Measurements from ENCODE around the gene SLC23A2. TPM values are rescaled to one million over a fixed set of nuclear protein-coding genes. Genes with fewer than 3 reads are reported as not detected.
"Not testable (repeated sequence)": the region's sequence is repeated elsewhere in the genome, so short reads cannot be mapped to it uniquely, and the experiment has no call there.

SLC23A2 gene
- total RNA-seq, 1 experiment from 2014 or later: 12.6 TPM

GRCh38 chr20:4936392-4936850, 64.9 kb downstream of the SLC23A2 start:
- no peak for DNase-seq (ENCODE audit: low spot score)

- no peak for DNase-seq (ENCODE audit: low spot score)
These were observed 69.2 kb downstream of the SLC23A2 start for GRCh38 chr20:4932061-4932460.

- DNase-seq (ENCODE audit: low spot score): no peak
These were observed 71.5 kb downstream of the SLC23A2 start for GRCh38 chr20:4929686-4930397.

GRCh38 chr20:4926531-4927156, 74.7 kb downstream of the SLC23A2 start:
- no peak for DNase-seq (ENCODE audit: low spot score)

GRCh38 chr20:4925842-4926530, 75.3 kb downstream of the SLC23A2 start:
- no peak for DNase-seq (ENCODE audit: low spot score)

GRCh38 chr20:4924446-4924845, 76.9 kb downstream of the SLC23A2 start:
- no peak for DNase-seq (ENCODE audit: low spot score)

GRCh38 chr20:4924032-4924431, 77.3 kb downstream of the SLC23A2 start:
- DNase-seq (ENCODE audit: low spot score): no peak

- no peak for DNase-seq (ENCODE audit: low spot score)
These were observed 79.1 kb downstream of the SLC23A2 start for GRCh38 chr20:4922186-4922585.

- DNase-seq (ENCODE audit: low spot score): not testable (repeated sequence)
These were observed 80.0 kb downstream of the SLC23A2 start for GRCh38 chr20:4921271-4921670.

- DNase-seq (ENCODE audit: low spot score): no peak
These were observed 80.7 kb downstream of the SLC23A2 start for GRCh38 chr20:4920655-4921054.

- no peak for DNase-seq (ENCODE audit: low spot score)
These were observed 81.2 kb downstream of the SLC23A2 start for GRCh38 chr20:4920131-4920530.

GRCh38 chr20:4919047-4919704, 82.1 kb downstream of the SLC23A2 start:
- no peak for DNase-seq (ENCODE audit: low spot score)

- DNase-seq (ENCODE audit: low spot score): no peak
These were observed 82.8 kb downstream of the SLC23A2 start for GRCh38 chr20:4918473-4918872.

- peak; percentile 46 for DNase-seq (ENCODE audit: low spot score)
These were observed 84.1 kb downstream of the SLC23A2 start for GRCh38 chr20:4916971-4917881.

GRCh38 chr20:4913147-4913546, 88.2 kb downstream of the SLC23A2 start:
- no peak for DNase-seq (ENCODE audit: low spot score)

GRCh38 chr20:4912380-4913142, 88.7 kb downstream of the SLC23A2 start:
- no peak for DNase-seq (ENCODE audit: low spot score)

- DNase-seq (ENCODE audit: low spot score): no peak
These were observed 90.4 kb downstream of the SLC23A2 start for GRCh38 chr20:4910951-4911350.

GRCh38 chr20:4905613-4906012, 95.7 kb downstream of the SLC23A2 start:
- DNase-seq (ENCODE audit: low spot score): no peak

GRCh38 chr20:4905195-4905594, 96.1 kb downstream of the SLC23A2 start:
- no peak for DNase-seq (ENCODE audit: low spot score)

- DNase-seq (ENCODE audit: low spot score): no peak
These were observed 97.0 kb downstream of the SLC23A2 start for GRCh38 chr20:4904127-4904860.
